IMR-90 (cell line): ENCODE measurements around the gene HCN2. TPM values are rescaled to one million over a fixed set of nuclear protein-coding genes. Genes with fewer than 3 reads are reported as not detected.

ENCODE experiments used
- ATAC-seq: fragments of 200-7000 bp; cut with Tn5 transposase; 2 replicates; pipeline ENCODE4 v1.9.1; 2020; ENCODE audit warnings: low read depth, mild to moderate bottlenecking, moderate library complexity
- BruUV-seq: library from RNA; stranded (reverse); fragments of 400-500 nt; replicated peaks from 2 replicates; lab custom pipeline; 2021; lab: Mats Ljungman, UMichigan
- CTCF ChIA-PET: fragments of 300-600 bp; formaldehyde crosslinking; extraction: SDS; loops from one replicate; lab custom pipeline; 2021; ENCODE audit warnings: antibody characterized with exemption; lab: Yijun Ruan, JAX
- POLR2A ChIA-PET: fragments of 300-600 bp; sonication (Branson Sonifier 250); formaldehyde crosslinking; loops from one replicate; lab custom pipeline; 2022; ENCODE audit warnings: antibody characterized with exemption; ENCODE audit not compliant: unreplicated experiment; lab: Charles Lee
- DNase-seq: peaks from one replicate; pipeline ENCODE4 v3.0.0; 2013
- H2AFZ ChIP-seq: replicated peaks from 2 replicates; pipeline ENCODE3; 2013; ENCODE audit warnings: low read length, mild to moderate bottlenecking; ENCODE audit not compliant: poor library complexity
- H2AK5ac ChIP-seq: 2 replicates; pipeline ENCODE4 v1.6.1; 2013; ENCODE audit warnings: low read depth, low read length, inconsistent platforms
- H2AK9ac ChIP-seq: replicated peaks from 2 replicates; pipeline ENCODE3; 2013; ENCODE audit warnings: mild to moderate bottlenecking, low read depth, low read length, moderate library complexity; ENCODE audit not compliant: poor library complexity
- H2BK120ac ChIP-seq: 2 replicates; pipeline ENCODE4 v1.6.1; 2013; ENCODE audit warnings: low read depth, low read length, inconsistent platforms
- H2BK15ac ChIP-seq: 3 replicates; pipeline ENCODE4 v1.6.1; 2013; ENCODE audit warnings: low read depth, low read length, inconsistent platforms
- H2BK20ac ChIP-seq: 2 replicates; pipeline ENCODE4 v1.6.1; 2013; ENCODE audit warnings: low read depth, mild to moderate bottlenecking, inconsistent platforms, low read length, moderate library complexity
- H2BK5ac ChIP-seq: 2 replicates; pipeline ENCODE4 v1.6.1; 2013; ENCODE audit warnings: mild to moderate bottlenecking, low read depth, low read length, inconsistent platforms; ENCODE audit not compliant: poor library complexity, severe bottlenecking
- H3K14ac ChIP-seq: replicated peaks from 2 replicates; pipeline ENCODE4 v1.6.1; 2013; ENCODE audit warnings: low read depth, low read length, inconsistent platforms
- H3K18ac ChIP-seq: 2 replicates; pipeline ENCODE4 v1.6.1; 2013; ENCODE audit warnings: low read depth, low read length, control low read depth
- H3K23ac ChIP-seq: 2 replicates; pipeline ENCODE4 v1.6.1; 2013; ENCODE audit warnings: low read depth, low read length, inconsistent platforms
- H3K27ac ChIP-seq: 2 replicates; pipeline ENCODE4 v1.5.1; 2013; ENCODE audit warnings: mild to moderate bottlenecking, control low read depth, low read length; ENCODE audit not compliant: insufficient read depth
- H3K27me3 ChIP-seq: 2 replicates; pipeline ENCODE4 v1.6.1; 2013; ENCODE audit warnings: low read length; ENCODE audit not compliant: control insufficient read depth, insufficient read depth
- H3K36me3 ChIP-seq: 2 replicates; pipeline ENCODE4 v1.6.1; 2013; ENCODE audit warnings: low read length, mixed read lengths; ENCODE audit not compliant: control insufficient read depth, insufficient read depth
- H3K4ac ChIP-seq: 2 replicates; pipeline ENCODE4 v1.6.1; 2013; ENCODE audit warnings: low read depth, low read length, inconsistent platforms
- H3K4me1 ChIP-seq: 2 replicates; pipeline ENCODE4 v1.6.1; 2013; ENCODE audit warnings: low read length, mixed read lengths; ENCODE audit not compliant: control insufficient read depth, insufficient read depth
- H3K4me2 ChIP-seq: 2 replicates; pipeline ENCODE4 v1.6.1; 2013; ENCODE audit warnings: low read depth, mild to moderate bottlenecking, control low read depth, low read length, moderate library complexity
- H3K4me3 ChIP-seq: 2 replicates; pipeline ENCODE4 v1.5.1; 2013; ENCODE audit warnings: low read depth, mild to moderate bottlenecking, control low read depth, low read length, moderate library complexity; ENCODE audit not compliant: insufficient read depth
- H3K56ac ChIP-seq: 2 replicates; pipeline ENCODE4 v1.6.1; 2013; ENCODE audit warnings: low read length, inconsistent platforms; ENCODE audit not compliant: insufficient read depth; ENCODE audit errors: extremely low read depth
- H3K79me1 ChIP-seq, 2 experiments: 2 replicates each; pipeline ENCODE4 v1.6.1; 2013; ENCODE audit warnings: low read length in 2 of 2, inconsistent platforms in 1 of 2, low read depth in 1 of 2
- H3K9ac ChIP-seq: 2 replicates; pipeline ENCODE4 v1.6.1; 2013; ENCODE audit warnings: low read depth, low read length, control low read depth
- H3K9me1 ChIP-seq: 2 replicates; pipeline ENCODE4 v1.6.1; 2013; ENCODE audit warnings: low read length, inconsistent platforms; ENCODE audit not compliant: insufficient read depth
- H3K9me3 ChIP-seq: 2 replicates; pipeline ENCODE4 v1.6.1; 2013; ENCODE audit warnings: low read length; ENCODE audit not compliant: control insufficient read depth, insufficient read depth
- H4K20me1 ChIP-seq: 2 replicates; pipeline ENCODE4 v1.6.1; 2013; ENCODE audit warnings: low read length, inconsistent platforms; ENCODE audit not compliant: insufficient read depth
- H4K5ac ChIP-seq: 2 replicates; pipeline ENCODE4 v1.6.1; 2013; ENCODE audit warnings: mild to moderate bottlenecking, low read depth, low read length, control low read depth
- H4K8ac ChIP-seq, 2 experiments: 2 replicates each; pipeline ENCODE4 v1.6.1; 2013; ENCODE audit warnings: low read depth in 2 of 2, low read length in 2 of 2, control low read depth in 1 of 2, inconsistent platforms in 1 of 2
- H4K91ac ChIP-seq: 2 replicates; pipeline ENCODE4 v1.6.1; 2013; ENCODE audit warnings: low read depth, low read length, inconsistent platforms; ENCODE audit not compliant: insufficient read depth
- CEBPB ChIP-seq: IDR thresholded peaks from 2 replicates; pipeline ENCODE4 v1.6.1; 2012; ENCODE audit warnings: low read depth, low read length, improper control_type of control experiment
- CHD1 ChIP-seq: IDR thresholded peaks from 2 replicates; pipeline ENCODE4 v1.6.1; 2012; ENCODE audit warnings: low read depth, low read length, improper control_type of control experiment
- FOS ChIP-seq: fragments of 150-350 bp; IDR thresholded peaks from 2 replicates; pipeline ENCODE4 v1.6.1; 2016; ENCODE audit warnings: low read depth, low read length
- MAZ ChIP-seq: IDR thresholded peaks from 2 replicates; pipeline ENCODE4 v1.6.1; 2012; ENCODE audit warnings: low read depth, mild to moderate bottlenecking, low read length, improper control_type of control experiment, moderate library complexity, borderline replicate concordance
- MXI1 ChIP-seq: IDR thresholded peaks from 2 replicates; pipeline ENCODE4 v1.6.1; 2012; ENCODE audit warnings: low read depth, mild to moderate bottlenecking, low read length, moderate library complexity, borderline replicate concordance
- NFE2L2 ChIP-seq: fragments of 150-350 bp; IDR thresholded peaks from 2 replicates; pipeline ENCODE4 v1.6.1; 2016; ENCODE audit warnings: low read depth, mild to moderate bottlenecking, low read length
- RAD21 ChIP-seq: IDR thresholded peaks from 2 replicates; pipeline ENCODE4 v1.6.1; 2012; ENCODE audit warnings: low read length, improper control_type of control experiment
- RCOR1 ChIP-seq: IDR thresholded peaks from 2 replicates; pipeline ENCODE4 v1.6.1; 2012; ENCODE audit warnings: mild to moderate bottlenecking, low read length, improper control_type of control experiment; ENCODE audit not compliant: insufficient replicate concordance
- RFX5 ChIP-seq: IDR thresholded peaks from 2 replicates; pipeline ENCODE4 v1.8.0; 2012; ENCODE audit warnings: low read depth, mild to moderate bottlenecking, low read length, moderate library complexity
- SMC3 ChIP-seq: fragments of 150-350 bp; IDR thresholded peaks from 2 replicates; pipeline ENCODE4 v1.6.1; 2016; ENCODE audit warnings: low read depth, mild to moderate bottlenecking, antibody characterized with exemption, low read length, moderate library complexity
- WGBS, 2 experiments: methylation state at CpG; one replicate each; pipeline versions ENCODE4 v1.1.5 to v1.1.7; 2013; ENCODE audit warnings: missing lambda C conversion rate in 2 of 2; ENCODE audit not compliant: insufficient read length in 1 of 2; ENCODE audit errors: extremely low coverage in 2 of 2; 5-methylcytosine and 5-hydroxymethylcytosine counted together
- dilution Hi-C: fragments of 300-500 bp; cut with HindIII; formaldehyde crosslinking; loops from one replicate; pipeline ENCODE4 v1.14.3; 2018; ENCODE audit warnings: low sequenced_read_pairs; ENCODE audit not compliant: unreplicated experiment
- in situ Hi-C: fragments of 300-500 bp; cut with MboI; formaldehyde crosslinking; loops from 3 replicates; pipeline ENCODE4 v1.14.3; 2019; ENCODE audit warnings: low sequenced_read_pairs, inconsistent platforms, mixed read lengths
- intact Hi-C: fragments of 100-400 bp; cut with micrococcal nuclease; formaldehyde crosslinking; loops from 2 replicates; pipeline ENCODE4 v1.10.0; 2022
- polyA plus RNA-seq, 3 experiments: library from polyadenylated mRNA; depleted of rRNA; stranded (reverse); fragments of >200 nt; gene quantifications; 2 replicates each; pipeline ENCODE4 v1.2.3, GENCODE V29; 2012; ENCODE audit warnings: low replicate concordance in 1 of 3
- total RNA-seq: library from RNA; depleted of rRNA; stranded (reverse); fragments of >200 nt; gene quantifications from 2 replicates; pipeline ENCODE4 v1.2.3, GENCODE V29; 2012
- TF ChIP-seq, protein P1 (sequence below): conservative IDR thresholded peaks from 2 replicates; pipeline ENCODE4 v1.5.1; 2012; ENCODE audit warnings: mild to moderate bottlenecking, low read depth, low read length, improper control_type of control experiment
- TF ChIP-seq, protein P2 (sequence below): fragments of 150-350 bp; IDR thresholded peaks from 2 replicates; pipeline ENCODE4 v1.6.1; 2017; ENCODE audit warnings: mild to moderate bottlenecking, antibody characterized with exemption, low read length, low read depth
- TF ChIP-seq, protein P3 (sequence below): fragments of 150-350 bp; IDR thresholded peaks from 2 replicates; pipeline ENCODE4 v1.6.1; 2016; ENCODE audit warnings: low read depth, mild to moderate bottlenecking, low read length, moderate library complexity, borderline replicate concordance

HCN2 gene
- total and polyA plus RNA-seq, 2 of the 4 experiments (the other 2 are of a cell fraction), result 0.72 to 2.6 TPM

DNA sequence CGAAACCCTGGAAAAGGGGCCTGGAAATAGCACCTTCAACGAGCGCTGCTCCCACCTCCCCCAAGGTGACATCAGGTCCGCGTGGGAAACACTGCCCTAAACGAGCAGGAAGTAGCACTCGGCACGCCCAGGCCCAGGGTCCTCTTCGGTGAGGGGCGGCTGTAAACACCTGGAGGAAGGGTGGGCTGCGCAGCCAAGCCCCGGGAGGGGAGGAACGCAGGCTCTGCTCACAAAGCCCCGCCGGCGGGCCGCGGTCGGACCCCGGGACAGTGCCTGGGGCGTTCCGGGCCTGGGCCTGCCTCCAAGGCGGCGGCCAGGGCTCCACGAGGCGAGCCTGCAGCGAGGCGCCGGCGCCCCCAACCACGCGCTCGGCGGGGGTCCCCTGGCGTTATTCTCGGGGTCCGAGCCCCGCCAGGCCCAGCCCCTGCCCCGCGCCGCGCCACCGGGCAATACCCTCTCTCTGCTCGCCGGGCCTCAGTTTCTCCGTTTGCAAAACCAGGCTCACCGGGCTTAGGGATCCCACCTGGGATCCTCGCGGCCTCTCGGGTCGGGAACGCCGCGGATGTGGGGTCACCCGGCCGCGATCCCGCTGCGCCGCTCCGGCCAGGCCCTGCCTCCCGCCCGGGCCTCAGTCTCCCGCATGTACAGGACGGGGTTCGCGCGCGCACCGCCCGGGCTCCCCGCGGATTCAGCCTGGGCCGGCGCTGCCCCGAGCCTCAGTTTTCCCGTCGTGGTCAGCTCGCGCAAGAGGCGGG, 72.7 kb downstream of the HCN2 start:
- H4K91ac ChIP-seq, result no peak overlapping the region; the same call in 1 of the 2 replicates
- no peak overlapping the region for H4K5ac ChIP-seq
- H2BK5ac ChIP-seq, result peak overlapping the region; percentile 82
- no peaks in the 10 kb centered on the region for H3K27me3 ChIP-seq
- no peak overlapping the region for H3K18ac ChIP-seq
- peak; percentile 11 for ATAC-seq
- CTCF ChIA-PET, result no interaction called here
- peak overlapping the region; percentile 75 for H3K27ac ChIP-seq
- H3K9me3 ChIP-seq, result no peaks in the 10 kb centered on the region
- intact Hi-C loops, result loop anchor here (2.0 to 10.0 kb wide), 4 partner anchors 30 to 250 kb away; partner anchors contain the start of genes POLRMT and R3HDM4
- H3K9me1 ChIP-seq, result no peaks in the 10 kb centered on the region
- peaks cover 7% of the 10 kb centered on the region; the same call in 1 of the 2 replicates for H3K36me3 ChIP-seq
- peak overlapping the region; percentile 32; the same call in 1 of the 2 replicates for H2AK5ac ChIP-seq
- H3K56ac ChIP-seq, result peak overlapping the region; percentile 48; the same call in 1 of the 2 replicates
- 0% methylated on average over 46 of the region's 81 CpGs; no CpG with 5 or more reads in 1 of the 2 experiments for WGBS, 2 experiments
- H3K4me1 ChIP-seq, result peaks cover 14% of the 10 kb centered on the region
- H3K79me1 ChIP-seq, result peaks cover 0 to 35% of the 10 kb centered on the region in 2 experiments; a peak in 2 of 4 replicates
- peak; percentile 38 for DNase-seq
- no peak overlapping the region for H2BK15ac ChIP-seq
- peak overlapping the region; percentile 95 for H3K4me2 ChIP-seq
- peak overlapping the region; percentile 91 for H3K9ac ChIP-seq
- 0 out of 2 replicates have a peak overlapping the region, but pooled peaks have one; percentile 2 for H3K23ac ChIP-seq
- peak overlapping the region; percentile 92 for H2AFZ ChIP-seq
- peak overlapping the region; percentile 87 for H3K4me3 ChIP-seq
- peak overlapping the region; percentile 83 for H3K4ac ChIP-seq
- POLR2A ChIA-PET, result no interaction called here
- peak overlapping the region; percentile 95 for H2AK9ac ChIP-seq
- dilution Hi-C loops, result no loop called here
- in situ Hi-C loops, result no loop called here
- peaks cover 49% of the 10 kb centered on the region for H4K20me1 ChIP-seq
- BruUV-seq, result no TSS peak
- H2BK20ac ChIP-seq, result no peak overlapping the region
- H2BK120ac ChIP-seq, result no peak overlapping the region
- peak overlapping the region in 1 of 2 experiments; percentile 74; a peak in 3 of 4 replicates for H4K8ac ChIP-seq
- 0 out of 2 replicates have a peak overlapping the region, but pooled peaks have one; percentile 62 for H3K14ac ChIP-seq
- 0 out of 2 replicates have a peak, but pooled peaks have one; percentile 30 for TF ChIP-seq MAZ
- no peak for TF ChIP-seq FOS
- no peak for TF ChIP-seq NFE2L2
- 0 out of 2 replicates have a peak, but pooled peaks have one; percentile 48 for TF ChIP-seq CHD1
- no peak for TF ChIP-seq RCOR1
- TF ChIP-seq SMC3, result no peak
- no peak for TF ChIP-seq CEBPB
- TF ChIP-seq RAD21, result no peak
- TF ChIP-seq, protein P1, sequence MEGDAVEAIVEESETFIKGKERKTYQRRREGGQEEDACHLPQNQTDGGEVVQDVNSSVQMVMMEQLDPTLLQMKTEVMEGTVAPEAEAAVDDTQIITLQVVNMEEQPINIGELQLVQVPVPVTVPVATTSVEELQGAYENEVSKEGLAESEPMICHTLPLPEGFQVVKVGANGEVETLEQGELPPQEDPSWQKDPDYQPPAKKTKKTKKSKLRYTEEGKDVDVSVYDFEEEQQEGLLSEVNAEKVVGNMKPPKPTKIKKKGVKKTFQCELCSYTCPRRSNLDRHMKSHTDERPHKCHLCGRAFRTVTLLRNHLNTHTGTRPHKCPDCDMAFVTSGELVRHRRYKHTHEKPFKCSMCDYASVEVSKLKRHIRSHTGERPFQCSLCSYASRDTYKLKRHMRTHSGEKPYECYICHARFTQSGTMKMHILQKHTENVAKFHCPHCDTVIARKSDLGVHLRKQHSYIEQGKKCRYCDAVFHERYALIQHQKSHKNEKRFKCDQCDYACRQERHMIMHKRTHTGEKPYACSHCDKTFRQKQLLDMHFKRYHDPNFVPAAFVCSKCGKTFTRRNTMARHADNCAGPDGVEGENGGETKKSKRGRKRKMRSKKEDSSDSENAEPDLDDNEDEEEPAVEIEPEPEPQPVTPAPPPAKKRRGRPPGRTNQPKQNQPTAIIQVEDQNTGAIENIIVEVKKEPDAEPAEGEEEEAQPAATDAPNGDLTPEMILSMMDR, result no peak
- TF ChIP-seq, protein P2, sequence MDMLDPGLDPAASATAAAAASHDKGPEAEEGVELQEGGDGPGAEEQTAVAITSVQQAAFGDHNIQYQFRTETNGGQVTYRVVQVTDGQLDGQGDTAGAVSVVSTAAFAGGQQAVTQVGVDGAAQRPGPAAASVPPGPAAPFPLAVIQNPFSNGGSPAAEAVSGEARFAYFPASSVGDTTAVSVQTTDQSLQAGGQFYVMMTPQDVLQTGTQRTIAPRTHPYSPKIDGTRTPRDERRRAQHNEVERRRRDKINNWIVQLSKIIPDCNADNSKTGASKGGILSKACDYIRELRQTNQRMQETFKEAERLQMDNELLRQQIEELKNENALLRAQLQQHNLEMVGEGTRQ, result no peak
- no peak for TF ChIP-seq RFX5
- TF ChIP-seq, protein P3, sequence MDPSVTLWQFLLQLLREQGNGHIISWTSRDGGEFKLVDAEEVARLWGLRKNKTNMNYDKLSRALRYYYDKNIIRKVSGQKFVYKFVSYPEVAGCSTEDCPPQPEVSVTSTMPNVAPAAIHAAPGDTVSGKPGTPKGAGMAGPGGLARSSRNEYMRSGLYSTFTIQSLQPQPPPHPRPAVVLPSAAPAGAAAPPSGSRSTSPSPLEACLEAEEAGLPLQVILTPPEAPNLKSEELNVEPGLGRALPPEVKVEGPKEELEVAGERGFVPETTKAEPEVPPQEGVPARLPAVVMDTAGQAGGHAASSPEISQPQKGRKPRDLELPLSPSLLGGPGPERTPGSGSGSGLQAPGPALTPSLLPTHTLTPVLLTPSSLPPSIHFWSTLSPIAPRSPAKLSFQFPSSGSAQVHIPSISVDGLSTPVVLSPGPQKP, result no peak
- TF ChIP-seq MXI1, result no peak; the same call in 1 of the 2 replicates
